Fibroblast of mammary gland (primary cell): ENCODE measurements around the gene AATK.

Experiments used
- DNase-seq: peaks from one replicate; pipeline ENCODE4 v3.0.0-alpha.2; 2010; ENCODE audit warnings: low read depth
- H3K4me3 ChIP-seq: 2 replicates; pipeline ENCODE4 v1.5.1; 2011; ENCODE audit warnings: low read depth, mild to moderate bottlenecking, low read length, moderate library complexity; ENCODE audit not compliant: control insufficient read depth
- CTCF ChIP-seq: conservative IDR thresholded peaks from 2 replicates; pipeline ENCODE4 v1.5.1; 2011; ENCODE audit warnings: low read depth, low read length, inconsistent platforms; ENCODE audit not compliant: control insufficient read depth, insufficient read depth

AATK gene

GRCh38 chr17:81099888-81100287 is 66.1 kb downstream of the AATK start:
- no peak for TF ChIP-seq CTCF
- H3K4me3 ChIP-seq, result no peak overlapping the region
- no peak for DNase-seq

GRCh38 chr17:81097943-81098308 is 68.1 kb downstream of the AATK start:
- TF ChIP-seq CTCF, result no peak
- DNase-seq, result peak; percentile 61
- peak overlapping the region; percentile 55 for H3K4me3 ChIP-seq

GRCh38 chr17:81097134-81097942 is 68.7 kb downstream of the AATK start:
- peak; percentile 86 for DNase-seq
- H3K4me3 ChIP-seq, result peak overlapping the region; percentile 55
- peak; percentile 40 for TF ChIP-seq CTCF

- DNase-seq, result peak; percentile 17
- H3K4me3 ChIP-seq, result no peak overlapping the region
- no peak for TF ChIP-seq CTCF
These were observed 69.3 kb downstream of the AATK start for GRCh38 chr17:81096741-81097133.

GRCh38 chr17:81095383-81095762 is 70.6 kb downstream of the AATK start:
- peak overlapping the region; percentile 13 for H3K4me3 ChIP-seq
- peak; percentile 21 for DNase-seq
- TF ChIP-seq CTCF, result no peak

GRCh38 chr17:81094509-81095382 is 71.3 kb downstream of the AATK start:
- peak overlapping the region; percentile 13 for H3K4me3 ChIP-seq
- DNase-seq, result peak; percentile 100
- peak; percentile 5 for TF ChIP-seq CTCF
